ENCODE measurements around the gene IFI44.

DNA sequence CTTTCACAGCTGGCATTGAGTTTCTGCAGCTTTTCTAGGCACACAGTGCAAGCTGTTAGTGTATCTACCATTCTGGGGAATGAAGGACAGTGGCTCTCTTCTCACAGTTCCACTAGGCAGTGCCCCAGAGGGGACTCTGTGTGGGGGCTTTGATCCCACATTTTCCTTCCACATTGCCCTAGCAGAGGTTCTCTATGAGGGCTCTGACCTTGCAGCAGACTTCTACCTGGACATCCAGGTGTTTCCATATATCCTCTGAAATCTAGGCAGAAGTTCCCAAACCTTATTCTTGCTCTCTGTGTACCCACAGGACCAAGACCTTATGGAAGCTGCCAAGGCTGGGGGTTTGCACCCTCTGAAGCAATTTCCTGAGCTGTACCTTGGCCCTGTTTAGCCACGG, 2.4 kb upstream of the IFI44 start:
- no peak for TF ChIP-seq YY1 (IDR thresholded peaks at IDR 0.05)
- TF ChIP-seq, protein P1, sequence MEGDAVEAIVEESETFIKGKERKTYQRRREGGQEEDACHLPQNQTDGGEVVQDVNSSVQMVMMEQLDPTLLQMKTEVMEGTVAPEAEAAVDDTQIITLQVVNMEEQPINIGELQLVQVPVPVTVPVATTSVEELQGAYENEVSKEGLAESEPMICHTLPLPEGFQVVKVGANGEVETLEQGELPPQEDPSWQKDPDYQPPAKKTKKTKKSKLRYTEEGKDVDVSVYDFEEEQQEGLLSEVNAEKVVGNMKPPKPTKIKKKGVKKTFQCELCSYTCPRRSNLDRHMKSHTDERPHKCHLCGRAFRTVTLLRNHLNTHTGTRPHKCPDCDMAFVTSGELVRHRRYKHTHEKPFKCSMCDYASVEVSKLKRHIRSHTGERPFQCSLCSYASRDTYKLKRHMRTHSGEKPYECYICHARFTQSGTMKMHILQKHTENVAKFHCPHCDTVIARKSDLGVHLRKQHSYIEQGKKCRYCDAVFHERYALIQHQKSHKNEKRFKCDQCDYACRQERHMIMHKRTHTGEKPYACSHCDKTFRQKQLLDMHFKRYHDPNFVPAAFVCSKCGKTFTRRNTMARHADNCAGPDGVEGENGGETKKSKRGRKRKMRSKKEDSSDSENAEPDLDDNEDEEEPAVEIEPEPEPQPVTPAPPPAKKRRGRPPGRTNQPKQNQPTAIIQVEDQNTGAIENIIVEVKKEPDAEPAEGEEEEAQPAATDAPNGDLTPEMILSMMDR (IDR thresholded peaks at IDR 0.05; ENCODE audit: low read depth, low read length, missing input control): no peak
- no peak for TF ChIP-seq TAF1 (conservative IDR thresholded peaks at IDR 0.05)
- TF ChIP-seq, protein P2, sequence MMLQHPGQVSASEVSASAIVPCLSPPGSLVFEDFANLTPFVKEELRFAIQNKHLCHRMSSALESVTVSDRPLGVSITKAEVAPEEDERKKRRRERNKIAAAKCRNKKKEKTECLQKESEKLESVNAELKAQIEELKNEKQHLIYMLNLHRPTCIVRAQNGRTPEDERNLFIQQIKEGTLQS (IDR thresholded peaks at IDR 0.05): no peak
- TF ChIP-seq, protein P3, sequence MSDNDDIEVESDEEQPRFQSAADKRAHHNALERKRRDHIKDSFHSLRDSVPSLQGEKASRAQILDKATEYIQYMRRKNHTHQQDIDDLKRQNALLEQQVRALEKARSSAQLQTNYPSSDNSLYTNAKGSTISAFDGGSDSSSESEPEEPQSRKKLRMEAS (IDR thresholded peaks at IDR 0.05): no peak
